Endothelial cell of umbilical vein (primary cell): ENCODE measurements around the gene STXBP2. TPM values are rescaled to one million over a fixed set of nuclear protein-coding genes. Genes with fewer than 3 reads are reported as not detected.

Experiments used
- BruUV-seq: library from RNA; stranded (reverse); fragments of 400-500 nt; replicated peaks from 2 replicates; lab custom pipeline; 2021; lab: Mats Ljungman, UMichigan
- CTCF ChIA-PET: fragments of 300-600, 350-600 bp; sonication (Branson Sonifier 250); formaldehyde crosslinking; loops from one replicate; lab custom pipeline; 2021; ENCODE audit warnings: antibody characterized with exemption, inconsistent platforms; lab: Charles Lee
- POLR2A ChIA-PET: fragments of 300-600, 350-600 bp; sonication (Branson Sonifier 250); formaldehyde crosslinking; loops from one replicate; lab custom pipeline; 2021; ENCODE audit warnings: antibody characterized with exemption, inconsistent platforms; lab: Charles Lee
- DNase-seq: peaks from one replicate; pipeline ENCODE4 v3.0.0-alpha.2; 2011; ENCODE audit warnings: low read depth, low spot score
- FAIRE-seq: peaks from 2 replicates; lab custom pipeline; 2011; peaks lifted over from hg19 to GRCh38; lab: Jason Lieb, UNC
- H2AFZ ChIP-seq: 2 replicates; pipeline ENCODE4 v1.6.0; 2012; ENCODE audit warnings: low read depth, low read length, control low read depth, inconsistent platforms
- H3K27ac ChIP-seq: 2 replicates; pipeline ENCODE4 v1.5.1; 2011; ENCODE audit warnings: low read depth, mild to moderate bottlenecking, control low read depth, low read length, moderate library complexity; ENCODE audit not compliant: insufficient read depth
- H3K27me3 ChIP-seq, 2 experiments: 2 replicates each; pipeline versions ENCODE4 v1.6.0 to v1.6.1; 2011; ENCODE audit warnings: low read length in 2 of 2, mixed read lengths in 1 of 2; ENCODE audit not compliant: control insufficient read depth in 2 of 2, insufficient read depth in 2 of 2
- H3K36me3 ChIP-seq, 2 experiments: 2 replicates in 1 of 2; 3 replicates in 1 of 2; pipeline ENCODE4 v1.5.1; 2011; ENCODE audit warnings: low read length in 2 of 2, mild to moderate bottlenecking in 1 of 2, moderate library complexity in 1 of 2; ENCODE audit not compliant: control insufficient read depth in 2 of 2, insufficient read depth in 2 of 2; ENCODE audit errors: extremely low read depth in 1 of 2
- H3K4me1 ChIP-seq: 3 replicates; pipeline ENCODE4 v1.5.1; 2011; ENCODE audit warnings: mild to moderate bottlenecking, low read length; ENCODE audit not compliant: control insufficient read depth, insufficient read depth; ENCODE audit errors: extremely low read depth
- H3K4me2 ChIP-seq: 2 replicates; pipeline ENCODE4 v1.6.1; 2011; ENCODE audit warnings: low read length, control low read depth, mixed read lengths; ENCODE audit not compliant: insufficient read depth
- H3K4me3 ChIP-seq, 3 experiments: fragments of 200-600 bp in 1 of 3; sonication (generic), shearing (Covaris generic) in 1 of 3; replicated peaks in 1 of 3; 2 replicates each; pipeline ENCODE4 v1.5.1; 2011 to 2016; ENCODE audit warnings: control low read depth in 3 of 3, low read length in 3 of 3, mild to moderate bottlenecking in 2 of 3, inconsistent platforms in 1 of 3, low read depth in 1 of 3, moderate library complexity in 1 of 3; ENCODE audit not compliant: insufficient read depth in 1 of 3
- H3K79me2 ChIP-seq: 2 replicates; pipeline ENCODE4 v1.6.0; 2012; ENCODE audit warnings: low read length, inconsistent platforms; ENCODE audit not compliant: control insufficient read depth, insufficient read depth
- H3K9ac ChIP-seq: replicated peaks from 2 replicates; pipeline ENCODE3; 2011; ENCODE audit warnings: low read length, control low read depth; ENCODE audit not compliant: insufficient read depth; ENCODE audit errors: extremely low read depth
- H3K9me1 ChIP-seq: replicated peaks from 3 replicates; pipeline ENCODE4 v1.6.0; 2011; ENCODE audit warnings: mild to moderate bottlenecking, low read length; ENCODE audit not compliant: control insufficient read depth, insufficient read depth; ENCODE audit errors: extremely low read depth
- H3K9me3 ChIP-seq: replicated peaks from 2 replicates; pipeline ENCODE4 v1.5.1; 2012; ENCODE audit warnings: low read length, inconsistent platforms; ENCODE audit not compliant: control insufficient read depth, insufficient read depth
- H4K20me1 ChIP-seq: replicated peaks from 2 replicates; pipeline ENCODE3; 2011; ENCODE audit warnings: mild to moderate bottlenecking, low read length; ENCODE audit not compliant: control insufficient read depth, insufficient read depth; ENCODE audit errors: extremely low read depth
- EZH2 ChIP-seq: IDR thresholded peaks from 2 replicates; pipeline ENCODE4 v1.6.1; 2012; ENCODE audit warnings: borderline replicate concordance, low read depth, mild to moderate bottlenecking, moderate library complexity, low read length, inconsistent platforms; ENCODE audit not compliant: severe bottlenecking
- FOS ChIP-seq: IDR thresholded peaks from 2 replicates; pipeline ENCODE4 v1.6.1; 2011; ENCODE audit warnings: mild to moderate bottlenecking, low read length, moderate library complexity, borderline replicate concordance; ENCODE audit not compliant: insufficient read depth
- GATA2 ChIP-seq: IDR thresholded peaks from 2 replicates; pipeline ENCODE4 v1.7.0; 2011; ENCODE audit warnings: low read depth, mild to moderate bottlenecking, moderate library complexity, mixed read lengths, low read length; ENCODE audit not compliant: insufficient read length, insufficient read depth
- JUN ChIP-seq: IDR thresholded peaks from 2 replicates; pipeline ENCODE4 v1.6.1; 2011; ENCODE audit warnings: borderline replicate concordance, low read depth; ENCODE audit not compliant: insufficient read length, insufficient read depth
- MYC ChIP-seq: IDR thresholded peaks from one replicate; pipeline ENCODE4 v1.6.1; 2011; ENCODE audit warnings: mild to moderate bottlenecking, low read depth, low read length
- POLR2A ChIP-seq: IDR thresholded peaks from 2 replicates; pipeline ENCODE4 v1.6.1; 2012; ENCODE audit warnings: low read depth, mild to moderate bottlenecking, control low read depth, low read length
- POLR2AphosphoS5 ChIP-seq: IDR thresholded peaks from 2 replicates; pipeline ENCODE4 v1.6.1; 2012; ENCODE audit warnings: low read depth, mild to moderate bottlenecking, control low read depth, low read length, moderate library complexity; ENCODE audit not compliant: insufficient read depth
- dilution Hi-C: fragments of 300-500 bp; cut with MboI; formaldehyde crosslinking; loops from one replicate; pipeline ENCODE4 v1.15.0; 2019; ENCODE audit warnings: low sequenced_read_pairs; ENCODE audit not compliant: extremely low pct_ligation_motif_present
- intact Hi-C: fragments of 100-400 bp; cut with micrococcal nuclease; formaldehyde crosslinking; loops from one replicate; pipeline ENCODE4 v1.10.0; 2022
- polyA plus RNA-seq, 4 experiments: library from polyadenylated mRNA; depleted of rRNA in 3 of 4; stranded (reverse) in 3 of 4; unstranded in 1 of 4; fragments of >200 nt; gene quantifications; 2 replicates each; pipeline versions ENCODE4 v1.2.1 to v1.2.3, GENCODE V29; 2011 to 2012; ENCODE audit warnings: missing spikeins in 1 of 4
- total RNA-seq: library from RNA; stranded (reverse); gene quantifications from 2 replicates; pipeline ENCODE4 v1.2.3, GENCODE V29; 2021
- TF ChIP-seq, protein P1 (sequence below): IDR thresholded peaks from 2 replicates; pipeline ENCODE4 v1.6.1; 2011; ENCODE audit not compliant: insufficient read depth, insufficient read length
- TF ChIP-seq, protein P2 (sequence below), 2 donors: IDR thresholded peaks; 1 replicate in 1 of 2; 2 replicates in 1 of 2; pipeline ENCODE4 v1.5.1; 2011; ENCODE audit warnings: low read length in 2 of 2, mild to moderate bottlenecking in 2 of 2, moderate library complexity in 2 of 2, control low read depth in 1 of 2, inconsistent platforms in 1 of 2, low read depth in 1 of 2; ENCODE audit not compliant: insufficient read depth in 1 of 2; ENCODE audit errors: extremely low read depth in 1 of 2

The STXBP2 gene
- total and polyA plus RNA-seq, 2 donors (not counting 3 experiments of a cell fraction or from before 2014, with no cell fraction given): 70.0 to 105 TPM

DNA sequence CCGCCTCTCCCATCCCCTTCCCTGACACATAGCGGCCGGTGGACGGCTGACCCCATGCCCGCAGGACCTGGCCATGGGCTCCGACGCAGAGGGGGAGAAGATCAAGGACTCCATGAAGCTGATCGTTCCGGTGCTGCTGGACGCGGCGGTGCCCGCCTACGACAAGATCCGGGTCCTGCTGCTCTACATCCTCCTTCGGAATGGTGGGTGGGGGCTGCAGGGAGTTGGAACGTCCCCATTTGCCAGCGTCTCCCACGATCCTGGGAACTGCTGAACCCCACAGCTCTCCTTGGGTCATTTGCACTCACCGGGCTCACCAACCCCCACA, 7.6 kb downstream of the STXBP2 start:
- Histone ChIP-seq H3K79me2 (no peaks in the 10 kb centered on the region), H3K4me2 (no peak overlapping the region), H3K4me1 (no peaks in the 10 kb centered on the region), H2AFZ (no peak overlapping the region), H3K36me3 (no peaks in the 10 kb centered on the region), H3K4me3 (no peak overlapping the region), H3K9me3 (no peaks in the 10 kb centered on the region), H3K27me3 (no peaks in the 10 kb centered on the region), H3K9ac (no peak overlapping the region), H3K27ac (no peak overlapping the region), H3K9me1 (no peaks in the 10 kb centered on the region), H4K20me1 (no peaks in the 10 kb centered on the region)
- CTCF ChIA-PET: interaction anchor here (1.2 kb wide), 1 partner anchor 36 kb away, joined by 4 read pairs; the partner anchor contains the start of gene TRAPPC5
- FAIRE-seq: no peak
- TF ChIP-seq, protein P1, sequence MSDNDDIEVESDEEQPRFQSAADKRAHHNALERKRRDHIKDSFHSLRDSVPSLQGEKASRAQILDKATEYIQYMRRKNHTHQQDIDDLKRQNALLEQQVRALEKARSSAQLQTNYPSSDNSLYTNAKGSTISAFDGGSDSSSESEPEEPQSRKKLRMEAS: no peak
- TF ChIP-seq POLR2A: no peak
- no peak for TF ChIP-seq POLR2AphosphoS5
- no peak for TF ChIP-seq JUN
- TF ChIP-seq EZH2: no peak
- no peak for TF ChIP-seq GATA2
- no peak for TF ChIP-seq MYC
- TF ChIP-seq, protein P2, sequence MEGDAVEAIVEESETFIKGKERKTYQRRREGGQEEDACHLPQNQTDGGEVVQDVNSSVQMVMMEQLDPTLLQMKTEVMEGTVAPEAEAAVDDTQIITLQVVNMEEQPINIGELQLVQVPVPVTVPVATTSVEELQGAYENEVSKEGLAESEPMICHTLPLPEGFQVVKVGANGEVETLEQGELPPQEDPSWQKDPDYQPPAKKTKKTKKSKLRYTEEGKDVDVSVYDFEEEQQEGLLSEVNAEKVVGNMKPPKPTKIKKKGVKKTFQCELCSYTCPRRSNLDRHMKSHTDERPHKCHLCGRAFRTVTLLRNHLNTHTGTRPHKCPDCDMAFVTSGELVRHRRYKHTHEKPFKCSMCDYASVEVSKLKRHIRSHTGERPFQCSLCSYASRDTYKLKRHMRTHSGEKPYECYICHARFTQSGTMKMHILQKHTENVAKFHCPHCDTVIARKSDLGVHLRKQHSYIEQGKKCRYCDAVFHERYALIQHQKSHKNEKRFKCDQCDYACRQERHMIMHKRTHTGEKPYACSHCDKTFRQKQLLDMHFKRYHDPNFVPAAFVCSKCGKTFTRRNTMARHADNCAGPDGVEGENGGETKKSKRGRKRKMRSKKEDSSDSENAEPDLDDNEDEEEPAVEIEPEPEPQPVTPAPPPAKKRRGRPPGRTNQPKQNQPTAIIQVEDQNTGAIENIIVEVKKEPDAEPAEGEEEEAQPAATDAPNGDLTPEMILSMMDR (IDR thresholded peaks at IDR 0.05; ENCODE audit: extremely low read depth in 1 of 2, insufficient read depth in 1 of 2, low read depth in 1 of 2, low read length in 2 of 2): no peak
- no peak for TF ChIP-seq FOS
- no TSS peak for BruUV-seq
- no peak for DNase-seq
- dilution Hi-C loops (no loop called here), intact Hi-C loops (no loop called here)
- POLR2A ChIA-PET: no interaction called here
